Activated CD8-positive, alpha-beta T cell treated with anti-CD3 and anti-CD28 coated beads for 36 hours (primary cell): Measurements from ENCODE around the gene MAP3K12. TPM values are rescaled to one million over a fixed set of nuclear protein-coding genes. Genes with fewer than 3 reads are reported as not detected.
"Not testable (repeated sequence)": the region's sequence is repeated elsewhere in the genome, so short reads cannot be mapped to it uniquely, and the experiment has no call there.

Experiments
- ATAC-seq: fragments of 200-7000 bp; cut with Tn5 transposase; one replicate; pipeline ENCODE4 v1.10.0; 2021; ENCODE audit warnings: mild to moderate bottlenecking, moderate library complexity
- CTCF ChIA-PET: fragments of 350-600 bp; sonication (Branson Sonifier 250); formaldehyde crosslinking; loops from one replicate; lab custom pipeline; 2021; ENCODE audit warnings: antibody characterized with exemption; lab: Charles Lee
- POLR2A ChIA-PET: fragments of 350-600 bp; sonication (Branson Sonifier 250); formaldehyde crosslinking; loops from one replicate; lab custom pipeline; 2021; ENCODE audit warnings: antibody characterized with exemption; lab: Charles Lee
- DNase-seq: peaks from one replicate; pipeline ENCODE4 v3.0.0-alpha.2; 2020
- H3K27ac Mint-ChIP-seq: one replicate; pipeline ENCODE4 v1.8.0; 2021; ENCODE audit warnings: mild to moderate bottlenecking, mixed read lengths
- H3K27me3 Mint-ChIP-seq: one replicate; pipeline ENCODE4 v1.8.0; 2021; ENCODE audit warnings: mixed read lengths
- H3K36me3 Mint-ChIP-seq: one replicate; pipeline ENCODE4 v1.8.0; 2021; ENCODE audit warnings: low read depth, mixed read lengths
- H3K4me1 Mint-ChIP-seq: one replicate; pipeline ENCODE4 v1.8.0; 2021; ENCODE audit warnings: low read depth, mixed read lengths
- H3K4me3 Mint-ChIP-seq: one replicate; pipeline ENCODE4 v1.8.0; 2021; ENCODE audit warnings: mild to moderate bottlenecking, moderate library complexity, mixed read lengths
- H3K9me3 Mint-ChIP-seq: one replicate; pipeline ENCODE4 v1.8.0; 2021; ENCODE audit warnings: mixed read lengths
- intact Hi-C: fragments of 100-400 bp; cut with micrococcal nuclease; formaldehyde crosslinking; loops from one replicate; pipeline ENCODE4 v1.10.0; 2022
- total RNA-seq, 2 experiments: library from RNA; stranded (reverse); gene quantifications; one replicate each; pipeline ENCODE4 v1.2.3, GENCODE V29; 2021
- TF ChIP-seq, protein P1 (sequence below): fragments of 200-600 bp; IDR thresholded peaks from one replicate; pipeline ENCODE4 v1.8.0; 2022; ENCODE audit warnings: antibody characterized with exemption, mild to moderate bottlenecking

MAP3K12 gene
- total RNA-seq, 2 experiments from 2014 or later: 8.2 to 10.0 TPM

DNA sequence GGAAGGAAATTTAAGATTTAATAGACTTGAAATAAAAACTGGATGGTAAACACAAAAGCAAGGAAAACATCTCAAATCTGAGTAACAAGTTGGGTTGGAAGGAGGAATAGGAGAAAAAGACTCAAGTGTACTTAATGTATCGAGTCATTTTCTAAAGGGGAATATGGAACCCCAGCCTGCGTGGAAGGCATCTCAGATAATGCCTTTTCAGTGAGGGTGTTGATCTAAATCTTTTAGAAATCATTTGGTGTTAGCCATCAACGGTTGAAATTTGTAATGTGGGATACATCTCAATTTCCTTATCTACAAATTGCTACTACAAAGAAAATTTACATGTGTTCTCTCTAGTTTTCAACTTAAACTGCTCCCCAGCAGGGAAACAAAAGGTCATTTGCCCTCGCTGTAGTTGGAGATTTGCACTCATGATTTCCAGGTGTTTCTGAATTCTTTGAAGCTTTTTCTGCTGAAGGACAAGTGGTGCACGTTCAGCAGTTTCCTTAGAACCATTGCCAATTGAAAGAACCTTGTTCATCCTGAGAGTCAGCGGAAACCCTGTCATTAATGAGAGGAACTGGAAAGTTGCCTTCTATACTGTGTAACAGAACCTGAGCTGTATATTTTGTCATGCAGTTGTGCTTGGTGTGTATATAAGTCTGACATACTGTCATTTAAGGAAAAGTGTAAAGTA lies 45.2 kb downstream of the MAP3K12 start:
- POLR2A ChIA-PET: interaction anchor here (0.8 to 43.3 kb wide), 5 partner anchors 12 to 156 kb away, joined by 3 to 1494 read pairs (median 3); partner anchors contain the start of genes MAP3K12, NPFF, PRR13 and TARBP2
- peaks cover 55% of the 10 kb centered on the region for H3K36me3 Mint-ChIP-seq

DNA sequence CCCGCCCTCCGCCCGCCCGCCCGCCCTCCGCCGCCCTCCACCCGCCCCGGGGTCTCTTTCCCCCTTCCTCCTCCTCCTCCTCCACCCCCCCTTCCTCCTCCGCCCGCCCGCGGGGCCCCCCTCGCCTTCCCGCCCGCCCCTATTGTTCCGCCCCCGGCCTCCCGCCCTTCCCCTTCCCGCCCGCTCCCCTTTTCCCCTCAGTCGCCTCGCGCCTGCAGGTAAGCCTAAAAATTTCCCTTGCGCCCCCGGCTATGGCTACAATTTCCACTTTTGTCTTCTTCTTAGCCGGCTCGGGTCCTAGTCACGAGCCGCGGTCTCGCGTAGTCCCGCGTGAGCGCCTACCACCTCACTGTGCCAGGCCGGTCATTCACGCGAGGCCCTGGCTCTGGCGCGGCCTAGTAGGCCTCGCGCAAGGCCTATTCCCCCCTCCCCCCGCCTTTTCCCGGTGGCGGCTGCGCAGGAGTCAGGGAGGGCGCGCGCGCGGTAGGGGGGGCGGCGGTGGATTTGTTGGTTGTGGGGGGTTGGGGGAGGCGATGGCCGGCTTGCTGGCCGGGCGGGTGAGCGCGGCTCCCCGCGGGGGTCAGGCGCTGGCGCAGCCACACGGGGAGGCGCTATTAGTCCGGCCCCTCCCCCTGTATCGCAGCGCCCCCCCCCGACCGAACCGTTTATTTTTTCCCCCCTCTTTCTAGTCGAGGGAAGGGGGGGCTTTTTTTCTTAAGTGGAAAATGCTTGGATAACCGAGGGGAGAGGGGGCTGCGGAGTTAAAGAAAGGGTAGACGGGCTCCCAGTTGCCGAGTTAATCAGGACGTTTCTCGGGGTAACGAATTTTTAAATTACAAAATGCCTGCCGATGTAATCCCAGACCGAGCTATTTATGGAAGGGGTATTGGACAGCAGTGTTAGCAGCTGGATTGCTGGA lies 46.8 kb downstream of the MAP3K12 start:
- DNase-seq (peak; percentile 81), ATAC-seq (peak; percentile 24)
- Mint-ChIP-seq H3K4me3 (peak overlapping the region; percentile 91), H3K27me3 (no peaks in the 10 kb centered on the region), H3K9me3 (no peaks in the 10 kb centered on the region), H3K4me1 (peaks cover 39% of the 10 kb centered on the region), H3K36me3 (peaks cover 55% of the 10 kb centered on the region), H3K27ac (peak overlapping the region; percentile 99)
- CTCF ChIA-PET: interaction anchor here (0.7 to 1.2 kb wide), 6 partner anchors 12 to 131 kb away, joined by 3 read pairs; no protein-coding TSS in a partner anchor
- POLR2A ChIA-PET: interaction anchor here (0.7 to 43.3 kb wide), 3 partner anchors 12 to 364 kb away, joined by 3 to 1494 read pairs (median 5); partner anchors contain the start of genes MAP3K12, NPFF and TARBP2
- TF ChIP-seq, protein P1, sequence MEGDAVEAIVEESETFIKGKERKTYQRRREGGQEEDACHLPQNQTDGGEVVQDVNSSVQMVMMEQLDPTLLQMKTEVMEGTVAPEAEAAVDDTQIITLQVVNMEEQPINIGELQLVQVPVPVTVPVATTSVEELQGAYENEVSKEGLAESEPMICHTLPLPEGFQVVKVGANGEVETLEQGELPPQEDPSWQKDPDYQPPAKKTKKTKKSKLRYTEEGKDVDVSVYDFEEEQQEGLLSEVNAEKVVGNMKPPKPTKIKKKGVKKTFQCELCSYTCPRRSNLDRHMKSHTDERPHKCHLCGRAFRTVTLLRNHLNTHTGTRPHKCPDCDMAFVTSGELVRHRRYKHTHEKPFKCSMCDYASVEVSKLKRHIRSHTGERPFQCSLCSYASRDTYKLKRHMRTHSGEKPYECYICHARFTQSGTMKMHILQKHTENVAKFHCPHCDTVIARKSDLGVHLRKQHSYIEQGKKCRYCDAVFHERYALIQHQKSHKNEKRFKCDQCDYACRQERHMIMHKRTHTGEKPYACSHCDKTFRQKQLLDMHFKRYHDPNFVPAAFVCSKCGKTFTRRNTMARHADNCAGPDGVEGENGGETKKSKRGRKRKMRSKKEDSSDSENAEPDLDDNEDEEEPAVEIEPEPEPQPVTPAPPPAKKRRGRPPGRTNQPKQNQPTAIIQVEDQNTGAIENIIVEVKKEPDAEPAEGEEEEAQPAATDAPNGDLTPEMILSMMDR: peak; percentile 28
- intact Hi-C loops: no loop called here

More for the DNA sequence above, 45.2 kb downstream of the MAP3K12 start:
- Mint-ChIP-seq H3K27me3 (no peaks in the 10 kb centered on the region), H3K4me3 (peak overlapping the region; percentile 91), H3K9me3 (no peaks in the 10 kb centered on the region), H3K27ac (peak overlapping the region; percentile 71), H3K4me1 (peaks cover 47% of the 10 kb centered on the region)
- intact Hi-C loops: no loop called here
- CTCF ChIA-PET: interaction anchor here (1.0 to 1.5 kb wide), 3 partner anchors 13 to 102 kb away, joined by 3 to 4 read pairs (median 3); no protein-coding TSS in a partner anchor
- ATAC-seq (no peak), DNase-seq (no peak)
- TF ChIP-seq, protein P1: no peak

DNA sequence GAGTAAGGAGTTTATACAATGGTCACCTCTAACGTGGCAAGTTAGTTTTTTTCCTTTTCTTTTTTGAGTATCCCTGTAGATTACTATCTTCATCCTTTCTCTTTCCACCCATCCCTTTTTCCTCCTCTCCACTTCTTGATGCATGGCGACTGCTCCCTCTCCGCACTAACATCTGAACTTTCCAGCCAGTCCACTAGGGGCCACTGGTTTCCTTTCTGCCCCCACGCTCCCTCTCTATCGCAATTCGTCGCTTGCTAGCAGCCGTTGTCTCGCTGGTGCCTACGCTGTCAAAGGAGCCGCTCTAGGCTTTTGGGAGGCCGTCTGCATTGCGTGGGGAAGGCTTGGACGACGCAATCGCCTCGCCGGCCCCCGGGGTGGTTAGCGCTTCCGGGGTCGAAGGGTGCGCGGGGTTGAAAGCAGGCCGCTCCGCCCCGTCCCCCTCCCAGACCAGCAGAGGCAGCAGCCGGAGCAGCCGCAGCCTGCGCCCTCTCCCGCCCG lies 47.5 kb downstream of the MAP3K12 start, which contains the start of gene PCBP2:
Gene PCBP2 (plus strand): TSS at position 442 of the 498 bp plus-strand sequence. CDS start 2,699 bp downstream, outside the sequence.
- Mint-ChIP-seq H3K4me1 (peaks cover 38% of the 10 kb centered on the region), H3K9me3 (no peaks in the 10 kb centered on the region), H3K27me3 (no peaks in the 10 kb centered on the region), H3K4me3 (peak within 1 kb of the TSS; percentile 91), H3K27ac (peak within 1 kb of the TSS; percentile 99), H3K36me3 (peaks cover 53% of the 10 kb centered on the region)
- TF ChIP-seq, protein P1: peak; percentile 86
- peak; percentile 98 for DNase-seq
- ATAC-seq: peak; percentile 94
- ChIA-PET POLR2A (interaction anchor here (1.0 to 43.3 kb wide), 2 partner anchors 35 to 149 kb away, joined by 3 to 1494 read pairs; partner anchors contain the start of genes MAP3K12, NPFF and TARBP2), CTCF (interaction anchor here (1.0 to 1.4 kb wide), 3 partner anchors 10 to 107 kb away, joined by 3 to 5 read pairs (median 4); partner anchors contain the start of gene PRR13)
- intact Hi-C loops: no loop called here

DNA sequence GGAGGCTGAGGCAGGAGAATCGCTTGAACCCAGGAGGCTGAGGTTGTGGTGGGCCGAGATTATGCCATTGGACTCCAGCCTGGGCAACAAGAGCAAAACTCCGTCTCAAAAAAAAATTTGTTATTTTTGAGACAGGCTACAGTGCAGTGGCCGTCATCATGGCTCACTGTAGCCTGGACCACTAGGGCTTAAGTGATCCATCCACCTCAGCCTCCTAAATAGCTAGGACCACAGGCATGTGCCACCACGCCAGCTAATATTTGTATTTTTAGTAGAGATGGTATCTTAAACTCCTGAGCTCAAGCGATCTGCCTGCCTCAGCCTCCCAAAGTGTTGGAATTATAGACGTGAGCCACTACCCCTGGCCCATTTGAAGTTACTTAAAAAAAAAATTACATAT lies 48.3 kb downstream of the MAP3K12 start:
- Mint-ChIP-seq H3K9me3 (no peaks in the 10 kb centered on the region), H3K4me3 (no peak overlapping the region), H3K36me3 (peaks cover 55% of the 10 kb centered on the region), H3K27me3 (no peaks in the 10 kb centered on the region), H3K4me1 (peaks cover 36% of the 10 kb centered on the region), H3K27ac (no peak overlapping the region)
- ATAC-seq (no peak), DNase-seq (no peak)
- ChIA-PET POLR2A (interaction anchor here (1.0 to 43.3 kb wide), 2 partner anchors 36 to 149 kb away, joined by 3 to 1494 read pairs; partner anchors contain the start of genes MAP3K12, NPFF and TARBP2), CTCF (interaction anchor here (0.6 to 1.4 kb wide), 5 partner anchors 9 to 126 kb away, joined by 3 to 5 read pairs (median 3); partner anchors contain the start of gene PRR13)
- intact Hi-C loops: no loop called here
- TF ChIP-seq, protein P1: no peak

DNA sequence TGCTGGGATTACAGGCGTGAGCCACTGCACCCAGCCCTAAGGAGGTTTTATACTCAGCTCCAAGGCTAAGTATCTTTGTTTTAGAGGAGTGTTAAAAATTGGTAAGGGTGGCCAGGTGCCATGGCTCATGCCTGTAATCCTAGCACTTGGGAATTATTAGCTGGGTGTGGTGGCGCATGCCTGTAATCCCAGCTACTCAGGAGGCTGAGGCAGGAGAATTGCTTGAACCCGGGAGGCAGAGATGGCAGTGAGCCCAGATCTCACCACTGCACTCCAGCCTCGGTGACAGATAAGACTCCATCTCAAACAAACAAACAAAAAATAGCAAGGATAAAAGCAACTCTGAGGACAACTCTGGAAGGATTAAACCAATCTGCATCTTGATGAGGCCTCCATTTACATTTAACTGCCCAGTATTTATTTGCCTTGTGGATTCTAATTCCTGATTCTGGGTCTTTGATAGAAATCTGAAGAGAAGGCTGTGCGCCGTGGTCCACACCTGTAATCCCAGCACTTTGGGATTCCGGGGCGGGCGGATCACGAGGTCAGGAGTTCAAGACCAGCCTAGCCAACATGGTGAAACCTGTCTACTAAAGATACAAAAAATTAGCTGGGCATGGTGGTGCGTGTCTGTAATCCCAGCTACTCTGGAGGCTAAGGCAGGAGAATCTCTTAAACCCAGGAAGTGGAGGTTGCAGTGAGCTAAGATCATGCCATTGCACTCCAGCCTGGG lies 54.5 kb downstream of the MAP3K12 start:
- CTCF ChIA-PET: interaction anchor here (1.9 kb wide), 1 partner anchor 32 kb away, joined by 6 read pairs; no protein-coding TSS in a partner anchor

More for the DNA sequence above, 54.5 kb downstream of the MAP3K12 start:
- H3K9me3 Mint-ChIP-seq, H3K27me3 Mint-ChIP-seq, intact Hi-C loops, DNase-seq, ATAC-seq: not testable (repeated sequence)
- Mint-ChIP-seq H3K36me3 (peaks cover 46% of the 10 kb centered on the region), H3K27ac (peak overlapping the region; percentile 55), H3K4me1 (peaks cover 30% of the 10 kb centered on the region), H3K4me3 (peak overlapping the region; percentile 7)
- POLR2A ChIA-PET: interaction anchor here (0.6 to 1.0 kb wide), 2 partner anchors 121 to 1042 kb away, joined by 3 to 4 read pairs; no protein-coding TSS in a partner anchor
